IMR-90 (cell line): ENCODE measurements around the gene SORBS1.

ENCODE experiments used
- CHD1 ChIP-seq: IDR thresholded peaks from 2 replicates; pipeline ENCODE4 v1.6.1; 2012; ENCODE audit warnings: low read depth, low read length, improper control_type of control experiment
- MAFK ChIP-seq: IDR thresholded peaks from 2 replicates; pipeline ENCODE4 v1.6.1; 2012; ENCODE audit warnings: low read depth, low read length, improper control_type of control experiment
- MXI1 ChIP-seq: IDR thresholded peaks from 2 replicates; pipeline ENCODE4 v1.6.1; 2012; ENCODE audit warnings: low read depth, mild to moderate bottlenecking, low read length, moderate library complexity, borderline replicate concordance
- POLR2A ChIP-seq: IDR thresholded peaks from 2 replicates; pipeline ENCODE4 v1.6.1; 2012; ENCODE audit warnings: mild to moderate bottlenecking, low read depth, low read length
- USF2 ChIP-seq: fragments of 150-350 bp; IDR thresholded peaks from 2 replicates; pipeline ENCODE4 v1.6.1; 2017; ENCODE audit warnings: mild to moderate bottlenecking, antibody characterized with exemption, low read length, low read depth
- TF ChIP-seq, protein P1 (sequence below): conservative IDR thresholded peaks from 2 replicates; pipeline ENCODE4 v1.5.1; 2012; ENCODE audit warnings: mild to moderate bottlenecking, low read depth, low read length, improper control_type of control experiment
- TF ChIP-seq, protein P2 (sequence below): fragments of 150-350 bp; IDR thresholded peaks from 2 replicates; pipeline ENCODE4 v1.6.1; 2016; ENCODE audit warnings: low read depth, mild to moderate bottlenecking, low read length, moderate library complexity, borderline replicate concordance

DNA sequence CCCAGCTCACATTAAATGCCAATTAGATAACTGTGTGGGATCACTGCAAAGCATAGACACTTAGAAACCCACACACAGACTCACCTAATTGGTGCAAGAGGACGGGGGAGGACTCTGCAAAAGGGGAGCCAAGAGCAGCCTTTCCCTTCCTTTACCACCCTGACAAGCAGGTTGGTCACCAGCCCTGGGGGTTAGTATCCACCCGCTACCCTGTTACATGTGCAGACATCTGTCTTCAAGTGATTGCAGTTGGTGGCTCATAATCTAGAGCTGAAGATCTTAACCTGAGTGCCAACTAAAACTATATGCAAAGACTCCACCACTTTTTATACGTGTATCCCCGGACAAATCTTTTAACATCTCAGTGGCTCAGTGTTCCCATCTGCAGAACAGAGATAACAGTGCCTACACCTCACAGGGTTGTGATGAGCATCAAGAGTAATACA lies 56.9 kb downstream of the SORBS1 start:
- TF ChIP-seq, protein P1, sequence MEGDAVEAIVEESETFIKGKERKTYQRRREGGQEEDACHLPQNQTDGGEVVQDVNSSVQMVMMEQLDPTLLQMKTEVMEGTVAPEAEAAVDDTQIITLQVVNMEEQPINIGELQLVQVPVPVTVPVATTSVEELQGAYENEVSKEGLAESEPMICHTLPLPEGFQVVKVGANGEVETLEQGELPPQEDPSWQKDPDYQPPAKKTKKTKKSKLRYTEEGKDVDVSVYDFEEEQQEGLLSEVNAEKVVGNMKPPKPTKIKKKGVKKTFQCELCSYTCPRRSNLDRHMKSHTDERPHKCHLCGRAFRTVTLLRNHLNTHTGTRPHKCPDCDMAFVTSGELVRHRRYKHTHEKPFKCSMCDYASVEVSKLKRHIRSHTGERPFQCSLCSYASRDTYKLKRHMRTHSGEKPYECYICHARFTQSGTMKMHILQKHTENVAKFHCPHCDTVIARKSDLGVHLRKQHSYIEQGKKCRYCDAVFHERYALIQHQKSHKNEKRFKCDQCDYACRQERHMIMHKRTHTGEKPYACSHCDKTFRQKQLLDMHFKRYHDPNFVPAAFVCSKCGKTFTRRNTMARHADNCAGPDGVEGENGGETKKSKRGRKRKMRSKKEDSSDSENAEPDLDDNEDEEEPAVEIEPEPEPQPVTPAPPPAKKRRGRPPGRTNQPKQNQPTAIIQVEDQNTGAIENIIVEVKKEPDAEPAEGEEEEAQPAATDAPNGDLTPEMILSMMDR, result no peak
- TF ChIP-seq MXI1 (no peak), POLR2A (no peak), USF2 (no peak), MAFK (no peak), CHD1 (no peak)
- TF ChIP-seq, protein P2, sequence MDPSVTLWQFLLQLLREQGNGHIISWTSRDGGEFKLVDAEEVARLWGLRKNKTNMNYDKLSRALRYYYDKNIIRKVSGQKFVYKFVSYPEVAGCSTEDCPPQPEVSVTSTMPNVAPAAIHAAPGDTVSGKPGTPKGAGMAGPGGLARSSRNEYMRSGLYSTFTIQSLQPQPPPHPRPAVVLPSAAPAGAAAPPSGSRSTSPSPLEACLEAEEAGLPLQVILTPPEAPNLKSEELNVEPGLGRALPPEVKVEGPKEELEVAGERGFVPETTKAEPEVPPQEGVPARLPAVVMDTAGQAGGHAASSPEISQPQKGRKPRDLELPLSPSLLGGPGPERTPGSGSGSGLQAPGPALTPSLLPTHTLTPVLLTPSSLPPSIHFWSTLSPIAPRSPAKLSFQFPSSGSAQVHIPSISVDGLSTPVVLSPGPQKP, result no peak
